Loucy (cell line): ENCODE measurements around the gene LLCFC1.

Experiments
- H2AFZ ChIP-seq: fragments of 200-600 bp; sonication (generic); 2 replicates; pipeline ENCODE4 v1.6.0; 2016; ENCODE audit warnings: antibody characterized with exemption, mild to moderate bottlenecking, low read length, moderate library complexity
- H3F3A ChIP-seq: fragments of 200-600 bp; 2 replicates; pipeline ENCODE4 v1.6.0; 2016; ENCODE audit warnings: antibody characterized with exemption, low read depth, mild to moderate bottlenecking
- H3K27me3 ChIP-seq: fragments of 200-600 bp; sonication (generic); 2 replicates; pipeline ENCODE4 v1.6.1; 2014; ENCODE audit warnings: low read length, mild to moderate bottlenecking; ENCODE audit not compliant: insufficient read depth, poor library complexity, severe bottlenecking
- H3K36me3 ChIP-seq: fragments of 200-600 bp; sonication (generic); 2 replicates; pipeline ENCODE4 v1.6.1; 2016; ENCODE audit warnings: low read length; ENCODE audit not compliant: insufficient read depth
- H3K4me1 ChIP-seq: fragments of 200-600 bp; sonication (generic); 2 replicates; pipeline ENCODE4 v1.5.1; 2014; ENCODE audit warnings: low read length, mild to moderate bottlenecking; ENCODE audit not compliant: insufficient read depth, poor library complexity, severe bottlenecking
- H3K4me2 ChIP-seq: fragments of 200-600 bp; sonication (generic); 2 replicates; pipeline ENCODE4 v1.6.0; 2014; ENCODE audit warnings: antibody characterized with exemption, low read length, low read depth, mild to moderate bottlenecking; ENCODE audit not compliant: poor library complexity, severe bottlenecking
- H3K4me3 ChIP-seq: fragments of 200-600 bp; sonication (generic); 2 replicates; pipeline ENCODE4 v1.5.1; 2014; ENCODE audit warnings: low read length, mild to moderate bottlenecking, mixed read lengths; ENCODE audit not compliant: poor library complexity, severe bottlenecking
- H3K79me2 ChIP-seq: fragments of 200-600 bp; sonication (generic); 2 replicates; pipeline ENCODE4 v1.6.1; 2014; ENCODE audit warnings: low read length; ENCODE audit not compliant: insufficient read depth
- H3K9ac ChIP-seq: fragments of 200-600 bp; sonication (generic); 2 replicates; pipeline ENCODE4 v1.6.0; 2014; ENCODE audit warnings: mild to moderate bottlenecking, low read depth, low read length, moderate library complexity; ENCODE audit not compliant: poor library complexity, severe bottlenecking
- H3K9me2 ChIP-seq: fragments of 200-600 bp; sonication (generic); replicated peaks from 2 replicates; pipeline ENCODE4 v1.6.1; 2016; ENCODE audit warnings: low read depth, low read length, mixed read lengths
- H3K9me3 ChIP-seq: fragments of 200-600 bp; sonication (generic); 2 replicates; pipeline ENCODE4 v1.6.1; 2014; ENCODE audit warnings: mild to moderate bottlenecking, antibody characterized with exemption, low read length, low read depth; ENCODE audit not compliant: insufficient read depth
- H4K20me1 ChIP-seq: fragments of 200-600 bp; sonication (generic); 2 replicates; pipeline ENCODE4 v1.6.0; 2014; ENCODE audit warnings: antibody characterized with exemption, low read length, mild to moderate bottlenecking; ENCODE audit not compliant: insufficient read depth, poor library complexity, severe bottlenecking
- CTCF ChIP-seq: fragments of 200-600 bp; sonication (generic); conservative IDR thresholded peaks from 2 replicates; pipeline ENCODE4 v1.5.1; 2014; ENCODE audit warnings: mild to moderate bottlenecking, antibody characterized with exemption, low read length
- EZH2phosphoT487 ChIP-seq: fragments of 200-600 bp; IDR thresholded peaks from 2 replicates; pipeline ENCODE4 v1.6.1; 2018; ENCODE audit warnings: antibody characterized with exemption, mild to moderate bottlenecking, moderate library complexity, borderline replicate concordance

LLCFC1 gene

GRCh38 chr7:142939226-142939910 is at the start of gene LLCFC1:
Gene LLCFC1, plus strand, starts transcription at chr7:142939484. Its CDS starts 138 bp downstream, at chr7:142939622.
- H3K9me3 ChIP-seq, result no peaks in the 10 kb centered on the region
- H3F3A ChIP-seq, result no peaks in the 10 kb centered on the region
- no peaks in the 10 kb centered on the region for H3K79me2 ChIP-seq
- no peaks in the 10 kb centered on the region for H4K20me1 ChIP-seq
- no peak within 1 kb of the TSS for H3K4me3 ChIP-seq
- no peaks in the 10 kb centered on the region for H3K9me2 ChIP-seq
- no peak within 1 kb of the TSS for H3K9ac ChIP-seq
- no peaks in the 10 kb centered on the region for H3K4me1 ChIP-seq
- no peak within 1 kb of the TSS for H2AFZ ChIP-seq
- TF ChIP-seq CTCF, result peak; percentile 89
- TF ChIP-seq EZH2phosphoT487, result no peak
- H3K4me2 ChIP-seq, result no peak within 1 kb of the TSS
- no peaks in the 10 kb centered on the region for H3K27me3 ChIP-seq
- H3K36me3 ChIP-seq, result no peaks in the 10 kb centered on the region

GRCh38 chr7:142889816-142890215 is 49.5 kb upstream of the LLCFC1 start:
- no peaks in the 10 kb centered on the region for H3F3A ChIP-seq
- no peak overlapping the region for H3K4me2 ChIP-seq
- no peaks in the 10 kb centered on the region for H3K9me3 ChIP-seq
- H3K4me1 ChIP-seq, result no peaks in the 10 kb centered on the region
- TF ChIP-seq CTCF (no peak), EZH2phosphoT487 (no peak)
- no peak overlapping the region for H3K4me3 ChIP-seq
- no peak overlapping the region for H2AFZ ChIP-seq
- no peaks in the 10 kb centered on the region for H3K27me3 ChIP-seq
- no peaks in the 10 kb centered on the region for H3K9me2 ChIP-seq
- H3K36me3 ChIP-seq, result no peaks in the 10 kb centered on the region
- H4K20me1 ChIP-seq, result no peaks in the 10 kb centered on the region
- H3K9ac ChIP-seq, result no peak overlapping the region
- no peaks in the 10 kb centered on the region for H3K79me2 ChIP-seq

- no peak overlapping the region for H3K9ac ChIP-seq
- H3K27me3 ChIP-seq, result no peaks in the 10 kb centered on the region
- no peak overlapping the region for H3K4me2 ChIP-seq
- H2AFZ ChIP-seq, result no peak overlapping the region
- no peaks in the 10 kb centered on the region for H3K9me3 ChIP-seq
- H3K4me1 ChIP-seq, result no peaks in the 10 kb centered on the region
- H3K36me3 ChIP-seq, result no peaks in the 10 kb centered on the region
- H4K20me1 ChIP-seq, result no peaks in the 10 kb centered on the region
- H3F3A ChIP-seq, result no peaks in the 10 kb centered on the region
- TF ChIP-seq CTCF, result no peak
- H3K4me3 ChIP-seq, result no peak overlapping the region
- H3K9me2 ChIP-seq, result no peaks in the 10 kb centered on the region
- H3K79me2 ChIP-seq, result no peaks in the 10 kb centered on the region
Measured at GRCh38 chr7:142890874-142891485, 48.3 kb upstream of the LLCFC1 start.
